ENCODE data around the gene NPFF.
"Not testable (repeated sequence)": the region's sequence is repeated elsewhere in the genome, so short reads cannot be mapped to it uniquely, and the experiment has no call there.

The NPFF gene

GRCh38 chr12:53506881-53507602 lies at the start of gene NPFF:
TSS of gene NPFF (minus strand) at chr12:53507484. CDS start at chr12:53507474, 10 bp downstream.
- DNase-seq, result no peak

GRCh38 chr12:53552361-53553327 lies 45.4 kb upstream of the NPFF start:
- DNase-seq, result no peak

- no peak for DNase-seq
Measured at GRCh38 chr12:53551889-53552291, 44.6 kb upstream of the NPFF start.

- DNase-seq, result peak; percentile 5
Measured at GRCh38 chr12:53550595-53550994, 43.3 kb upstream of the NPFF start.

- DNase-seq, result not testable (repeated sequence)
Measured at GRCh38 chr12:53550131-53550530, 42.8 kb upstream of the NPFF start.

GRCh38 chr12:53548354-53548753 lies 41.1 kb upstream of the NPFF start:
- DNase-seq, result not testable (repeated sequence)

GRCh38 chr12:53543539-53543938 lies 36.3 kb upstream of the NPFF start:
- peak; percentile 66 for DNase-seq

- DNase-seq, result no peak
Measured at GRCh38 chr12:53539526-53539925, 32.2 kb upstream of the NPFF start.

GRCh38 chr12:53538209-53538689 lies 31.0 kb upstream of the NPFF start:
- DNase-seq, result peak; percentile 13

- DNase-seq, result no peak
Measured at GRCh38 chr12:53536962-53537361, 29.7 kb upstream of the NPFF start.

GRCh38 chr12:53533471-53533870 lies 26.2 kb upstream of the NPFF start:
- DNase-seq, result no peak

- DNase-seq, result no peak
Measured at GRCh38 chr12:53532524-53533445, 25.5 kb upstream of the NPFF start.

- DNase-seq, result no peak
Measured at GRCh38 chr12:53532021-53532420, 24.7 kb upstream of the NPFF start.

- DNase-seq, result peak; percentile 68
Measured at GRCh38 chr12:53530920-53531319, 23.6 kb upstream of the NPFF start.

GRCh38 chr12:53530061-53530460 lies 22.8 kb upstream of the NPFF start:
- DNase-seq, result no peak

GRCh38 chr12:53524476-53524875 lies 17.2 kb upstream of the NPFF start:
- no peak for DNase-seq

GRCh38 chr12:53523131-53523530 lies 15.8 kb upstream of the NPFF start:
- peak; percentile 23 for DNase-seq

GRCh38 chr12:53518381-53518780 lies 11.1 kb upstream of the NPFF start:
- DNase-seq, result peak; percentile 35

GRCh38 chr12:53516758-53517455 lies 9.6 kb upstream of the NPFF start:
- no peak for DNase-seq

GRCh38 chr12:53515291-53515680 lies 8.0 kb upstream of the NPFF start:
- no peak for DNase-seq

GRCh38 chr12:53514628-53515290 lies 7.5 kb upstream of the NPFF start:
- no peak for DNase-seq
